GM13977 (cell line): ENCODE measurements around the gene ARHGEF16.

Experiments
- DNase-seq: peaks from one replicate; pipeline ENCODE4 v3.0.0; 2012; ENCODE audit warnings: low spot score
- in situ Hi-C: fragments of 300-500 bp; cut with MboI; formaldehyde crosslinking; loops from one replicate; pipeline ENCODE4 v1.12.0; 2022; ENCODE audit warnings: low sequenced_read_pairs, low pct_unique_long_range_greater_than_20kb, mixed read lengths, inconsistent platforms; ENCODE audit not compliant: unreplicated experiment
- TF ChIP-seq, protein P1 (sequence below): IDR thresholded peaks from 2 replicates; pipeline ENCODE4 v1.5.1; 2012; ENCODE audit warnings: mild to moderate bottlenecking, control low read depth; ENCODE audit not compliant: insufficient read depth; ENCODE audit errors: extremely low read depth, missing control alignments

Gene ARHGEF16

DNA sequence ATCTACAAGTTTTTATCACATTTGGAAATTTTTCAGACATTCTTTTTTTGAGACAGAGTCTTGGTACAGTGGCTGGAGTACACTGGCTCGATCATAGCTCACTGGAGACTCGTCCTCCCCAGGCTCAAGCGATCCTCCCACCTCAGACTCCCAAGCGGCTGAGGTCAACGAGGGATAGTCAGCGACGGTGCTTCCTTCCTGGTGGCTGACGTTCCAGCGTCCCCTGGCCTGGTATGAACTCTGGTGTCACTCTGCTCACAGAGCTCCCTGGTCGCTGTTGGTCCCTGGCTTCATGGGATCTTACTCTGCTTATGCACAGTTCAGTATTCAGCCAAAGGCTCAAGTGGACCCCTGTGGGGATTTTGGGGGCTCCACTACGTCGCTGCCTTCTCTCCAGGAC, 3.5 kb upstream of the ARHGEF16 start:
- no peak for DNase-seq
- TF ChIP-seq, protein P1, sequence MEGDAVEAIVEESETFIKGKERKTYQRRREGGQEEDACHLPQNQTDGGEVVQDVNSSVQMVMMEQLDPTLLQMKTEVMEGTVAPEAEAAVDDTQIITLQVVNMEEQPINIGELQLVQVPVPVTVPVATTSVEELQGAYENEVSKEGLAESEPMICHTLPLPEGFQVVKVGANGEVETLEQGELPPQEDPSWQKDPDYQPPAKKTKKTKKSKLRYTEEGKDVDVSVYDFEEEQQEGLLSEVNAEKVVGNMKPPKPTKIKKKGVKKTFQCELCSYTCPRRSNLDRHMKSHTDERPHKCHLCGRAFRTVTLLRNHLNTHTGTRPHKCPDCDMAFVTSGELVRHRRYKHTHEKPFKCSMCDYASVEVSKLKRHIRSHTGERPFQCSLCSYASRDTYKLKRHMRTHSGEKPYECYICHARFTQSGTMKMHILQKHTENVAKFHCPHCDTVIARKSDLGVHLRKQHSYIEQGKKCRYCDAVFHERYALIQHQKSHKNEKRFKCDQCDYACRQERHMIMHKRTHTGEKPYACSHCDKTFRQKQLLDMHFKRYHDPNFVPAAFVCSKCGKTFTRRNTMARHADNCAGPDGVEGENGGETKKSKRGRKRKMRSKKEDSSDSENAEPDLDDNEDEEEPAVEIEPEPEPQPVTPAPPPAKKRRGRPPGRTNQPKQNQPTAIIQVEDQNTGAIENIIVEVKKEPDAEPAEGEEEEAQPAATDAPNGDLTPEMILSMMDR, result no peak
- in situ Hi-C loops, result no loop called here

DNA sequence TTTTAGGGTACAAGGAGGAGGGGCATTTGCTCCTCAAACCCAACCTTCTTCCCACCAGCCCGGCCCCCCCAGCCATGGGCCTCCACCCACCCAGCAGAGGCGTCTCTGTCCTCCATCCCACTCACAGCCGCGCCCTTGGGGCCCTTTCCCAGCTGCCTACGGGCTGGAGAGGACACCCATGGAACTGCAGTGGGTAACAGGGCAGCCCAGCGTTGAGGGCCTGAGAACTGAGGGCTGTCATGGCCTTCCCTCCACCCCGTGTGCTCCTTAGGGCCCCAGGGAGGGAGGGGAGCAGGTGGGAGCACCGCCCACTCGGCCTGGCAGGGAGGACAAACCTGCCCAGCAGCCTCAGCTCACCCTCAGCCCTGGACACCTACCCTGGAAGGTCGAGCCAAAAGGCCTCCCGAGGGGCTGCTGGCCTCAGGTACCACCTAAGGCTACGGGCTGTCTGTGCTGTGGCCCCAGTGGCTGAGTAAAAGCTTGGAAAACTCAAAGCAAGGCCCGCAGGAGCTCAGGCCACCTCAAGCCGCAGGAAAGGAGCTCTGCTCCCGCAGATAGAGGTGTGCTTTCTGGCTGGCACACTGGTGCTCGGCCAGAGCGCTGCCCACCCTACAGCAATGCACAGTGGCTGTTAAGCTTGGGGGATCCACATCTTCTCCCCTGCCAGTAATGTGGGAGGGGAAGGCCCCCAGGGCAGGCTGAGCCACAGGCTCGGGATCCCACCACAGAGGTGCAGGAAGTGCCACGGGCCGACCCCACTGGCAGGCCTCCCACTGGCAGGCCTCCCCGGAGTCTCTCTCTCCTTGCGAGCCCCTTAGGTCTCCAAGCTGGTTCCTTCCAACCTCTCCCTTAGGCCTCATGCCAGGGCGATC, 2.2 kb upstream of the ARHGEF16 start:
- in situ Hi-C loops, result no loop called here
- TF ChIP-seq, protein P1, result no peak
- DNase-seq, result no peak

DNA sequence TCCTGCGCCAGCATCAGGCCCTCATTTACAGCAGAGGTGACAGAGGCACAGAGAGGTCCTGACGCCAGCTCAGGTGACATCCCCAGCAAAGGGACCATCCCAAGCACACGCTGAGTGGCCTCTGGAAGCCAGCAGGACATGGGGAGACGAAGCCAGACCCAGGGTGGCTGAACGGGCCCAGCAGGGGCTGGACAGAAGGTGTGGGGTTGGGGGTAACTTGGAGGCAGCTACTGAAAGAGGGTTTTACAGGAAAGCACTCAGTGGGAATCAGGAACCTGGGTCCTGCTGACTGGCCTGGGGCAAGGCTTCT, 1.6 kb upstream of the ARHGEF16 start:
- no peak for DNase-seq
- in situ Hi-C loops, result no loop called here
- TF ChIP-seq, protein P1, result no peak

DNA sequence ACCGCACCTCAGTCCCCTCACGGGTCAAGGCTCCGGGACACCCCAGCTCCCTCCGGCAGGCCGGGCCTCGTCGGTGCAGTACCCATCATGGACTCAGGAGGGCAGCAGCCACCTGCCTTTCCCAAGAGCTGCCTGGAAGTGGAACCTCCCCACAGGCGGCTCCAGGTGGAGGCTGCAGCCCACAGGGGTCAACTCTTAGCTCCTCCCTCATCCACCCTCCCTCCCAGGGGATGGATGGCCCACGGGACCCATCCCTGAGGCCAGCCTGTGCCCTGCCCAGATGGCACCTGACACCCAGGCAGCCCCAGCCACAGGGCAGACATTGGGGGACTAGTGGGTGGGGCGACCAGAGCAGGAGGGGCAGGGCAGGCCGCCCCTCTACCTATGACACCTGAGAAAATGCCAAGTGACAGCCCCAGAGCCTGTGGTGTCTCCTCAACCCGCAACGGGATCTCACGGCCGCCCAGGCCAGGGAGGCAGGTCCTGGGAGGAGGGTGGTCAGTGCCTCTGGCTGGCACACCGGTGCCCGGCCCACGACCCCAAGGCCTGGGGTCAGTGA, 1.2 kb upstream of the ARHGEF16 start:
- in situ Hi-C loops, result no loop called here
- TF ChIP-seq, protein P1, result peak; percentile 98
- DNase-seq, result peak; percentile 92

DNA sequence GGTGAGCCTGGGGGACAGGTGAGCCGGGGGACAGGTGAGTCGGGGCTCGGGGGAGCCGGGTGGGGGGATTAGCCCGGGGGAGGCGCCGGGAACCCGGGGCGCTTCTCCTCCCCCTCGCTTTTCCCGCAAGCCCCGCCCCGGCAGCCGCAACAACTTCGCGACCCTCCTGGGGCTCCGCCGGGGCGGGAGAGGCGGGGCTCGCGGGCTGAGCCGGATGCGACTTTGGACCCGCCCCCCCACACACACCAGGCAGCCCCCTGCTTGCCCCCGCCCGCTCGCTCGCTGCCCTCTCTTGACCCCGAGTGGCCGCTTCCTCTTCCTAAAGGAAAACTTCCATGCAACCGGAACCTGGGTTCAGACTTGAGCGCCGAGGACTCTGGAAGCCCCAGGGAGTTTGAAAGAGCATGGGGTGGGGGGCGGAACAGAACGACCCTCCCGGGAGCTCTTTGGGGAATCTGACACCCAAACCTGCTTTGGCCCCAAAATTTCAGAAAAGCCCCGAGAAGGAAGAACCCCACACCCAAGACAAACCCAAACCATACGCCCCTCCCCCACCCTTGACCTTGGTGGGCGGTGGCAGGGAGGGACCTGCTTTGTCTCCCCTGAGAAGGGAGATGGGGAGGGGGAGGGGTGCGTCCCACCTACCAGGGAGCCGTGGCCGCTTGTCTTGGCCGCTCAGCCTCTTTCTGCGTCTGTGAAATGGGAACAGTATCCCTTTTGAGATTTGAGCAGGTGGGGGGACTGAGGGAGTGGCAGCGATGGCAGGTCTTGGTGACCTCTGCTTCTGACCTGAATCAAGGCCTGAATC, 550 bp downstream of the ARHGEF16 start:
- in situ Hi-C loops, result no loop called here
- no peak for DNase-seq
- TF ChIP-seq, protein P1, result no peak

DNA sequence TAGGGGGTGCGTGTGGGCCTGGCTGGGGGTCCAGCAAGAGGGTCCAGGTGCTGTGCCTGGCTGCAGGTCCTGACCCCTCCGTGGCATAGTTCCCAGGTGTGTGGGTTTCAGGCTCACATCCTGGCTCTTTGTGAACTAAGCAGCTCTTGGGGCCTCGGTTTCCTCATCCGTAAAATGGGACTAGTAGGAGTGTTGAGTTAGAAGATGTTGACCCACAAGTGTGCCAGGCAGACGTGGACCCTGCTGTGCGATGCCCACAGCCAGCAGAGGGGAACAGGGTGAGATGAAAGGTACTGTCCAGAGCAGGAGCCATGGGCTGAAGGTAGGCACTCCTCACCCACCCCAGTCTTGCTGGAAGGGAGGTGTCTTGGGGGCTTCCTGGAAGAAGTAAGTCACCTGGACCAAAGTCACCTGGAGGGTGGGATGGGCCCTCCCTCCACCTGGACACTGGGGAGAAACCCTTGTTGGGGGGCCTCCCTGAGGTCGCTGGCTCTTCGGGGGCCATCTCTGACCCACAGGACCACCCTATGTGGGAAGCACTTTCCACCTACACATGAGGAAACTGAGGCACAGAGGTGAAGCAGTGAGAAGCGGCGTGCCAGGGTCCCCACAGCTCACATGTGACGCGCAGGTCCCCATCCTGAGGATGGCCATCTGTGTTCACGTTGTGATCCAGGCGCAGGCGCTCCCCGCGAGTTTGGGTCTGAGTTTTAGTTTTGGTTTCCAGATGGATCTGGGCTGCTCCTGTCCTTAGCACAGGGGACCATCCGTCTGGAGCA, 1.4 kb downstream of the ARHGEF16 start:
- TF ChIP-seq, protein P1, result no peak
- no peak for DNase-seq
- in situ Hi-C loops, result no loop called here
